GM12891 (cell line): ENCODE measurements around the gene NPTX2.

Experiments
- DNase-seq: peaks from one replicate; pipeline ENCODE4 v3.0.0; 2011; ENCODE audit warnings: low spot score; ENCODE audit not compliant: insufficient read length
- FAIRE-seq: peaks from 2 replicates; lab custom pipeline; 2011; peaks lifted over from hg19 to GRCh38; lab: Jason Lieb, UNC
- PAX5 ChIP-seq: IDR thresholded peaks from 2 replicates; pipeline ENCODE4 v1.6.1; 2011; ENCODE audit warnings: low read length, moderate library complexity, mild to moderate bottlenecking; ENCODE audit not compliant: insufficient read depth, severe bottlenecking
- POLR2A ChIP-seq: IDR thresholded peaks from 2 replicates; pipeline ENCODE4 v1.6.1; 2011; ENCODE audit warnings: low read depth, low read length, control low read depth
- POLR2AphosphoS5 ChIP-seq: IDR thresholded peaks from 2 replicates; pipeline ENCODE4 v1.6.1; 2011; ENCODE audit warnings: low read depth, low read length, control low read depth
- POU2F2 ChIP-seq: IDR thresholded peaks from 2 replicates; pipeline ENCODE4 v1.6.1; 2011; ENCODE audit warnings: low read depth, mild to moderate bottlenecking, control low read depth, low read length, moderate library complexity
- SPI1 ChIP-seq: IDR thresholded peaks from 2 replicates; pipeline ENCODE4 v1.6.1; 2011; ENCODE audit warnings: low read depth, low read length, control low read depth
- TAF1 ChIP-seq: IDR thresholded peaks from 2 replicates; pipeline ENCODE4 v1.6.1; 2011; ENCODE audit warnings: low read depth, low read length, control low read depth

Gene NPTX2

DNA sequence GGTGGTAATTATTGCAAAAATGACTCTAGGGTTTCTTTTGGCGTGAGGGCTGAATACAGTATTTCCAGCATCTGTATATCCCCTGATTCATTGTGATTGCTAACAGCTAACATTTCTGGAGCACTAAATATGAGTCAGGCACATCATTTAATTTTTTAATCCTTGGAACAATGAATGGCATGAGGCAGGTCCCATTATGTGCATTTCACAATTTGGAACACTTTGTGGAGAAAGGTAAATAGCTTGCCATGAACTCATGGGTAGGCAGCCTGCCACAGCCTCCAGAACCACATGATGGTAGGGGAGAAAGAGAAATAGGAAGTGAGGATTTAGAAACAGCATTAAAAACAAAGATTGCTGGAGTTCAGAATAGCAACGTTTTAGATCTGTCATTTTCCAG is 1.7 kb downstream of the NPTX2 start:
- FAIRE-seq = no peak

DNA sequence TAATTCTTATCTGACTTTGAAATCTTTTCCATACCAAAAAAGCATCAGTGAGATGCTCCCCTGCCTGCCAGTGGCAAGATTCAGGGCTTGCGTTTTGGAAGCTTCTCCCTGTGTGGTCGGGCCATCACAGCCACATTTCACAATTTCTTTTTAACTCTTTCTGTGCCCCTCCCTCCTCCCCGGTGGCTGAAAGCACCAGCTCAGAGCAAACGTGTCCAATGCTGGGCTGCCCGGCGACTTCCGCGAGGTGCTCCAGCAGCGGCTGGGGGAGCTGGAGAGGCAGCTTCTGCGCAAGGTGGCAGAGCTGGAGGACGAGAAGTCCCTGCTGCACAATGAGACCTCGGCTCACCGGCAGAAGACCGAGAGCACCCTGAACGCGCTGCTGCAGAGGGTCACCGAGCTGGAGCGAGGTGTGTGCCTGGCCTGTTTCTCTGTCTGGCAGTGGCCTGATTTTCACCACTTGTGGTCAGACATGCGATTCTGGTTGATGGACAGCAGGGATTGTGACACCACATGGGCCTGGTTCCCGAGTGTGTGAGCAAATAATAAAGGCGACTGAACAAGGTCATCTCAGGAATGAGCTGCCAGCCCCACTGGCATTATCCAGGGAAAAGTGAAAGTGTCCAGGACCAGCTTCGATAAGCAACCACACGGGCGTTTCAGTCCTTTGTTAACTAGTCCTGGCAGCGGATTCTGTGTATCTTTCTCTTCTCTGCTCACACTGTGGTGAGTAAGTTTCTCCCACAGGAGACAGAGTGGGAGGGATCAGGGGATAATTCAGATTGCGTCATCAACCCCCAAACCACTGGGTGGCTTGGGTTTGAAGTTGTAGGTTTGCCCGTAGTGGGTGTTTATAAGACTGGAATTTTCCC is 2.6 kb downstream of the NPTX2 start:
- TF ChIP-seq POU2F2 (no peak), SPI1 (no peak), POLR2AphosphoS5 (no peak), POLR2A (no peak), TAF1 (no peak), PAX5 (no peak)
- DNase-seq = no peak
- no peak for FAIRE-seq

More for the DNA sequence above, 1.7 kb downstream of the NPTX2 start:
- no peak for TF ChIP-seq SPI1
- no peak for TF ChIP-seq PAX5
- TF ChIP-seq POU2F2 = no peak
- TF ChIP-seq TAF1 = no peak
- TF ChIP-seq POLR2AphosphoS5 = no peak
- TF ChIP-seq POLR2A = no peak
- DNase-seq = no peak

DNA sequence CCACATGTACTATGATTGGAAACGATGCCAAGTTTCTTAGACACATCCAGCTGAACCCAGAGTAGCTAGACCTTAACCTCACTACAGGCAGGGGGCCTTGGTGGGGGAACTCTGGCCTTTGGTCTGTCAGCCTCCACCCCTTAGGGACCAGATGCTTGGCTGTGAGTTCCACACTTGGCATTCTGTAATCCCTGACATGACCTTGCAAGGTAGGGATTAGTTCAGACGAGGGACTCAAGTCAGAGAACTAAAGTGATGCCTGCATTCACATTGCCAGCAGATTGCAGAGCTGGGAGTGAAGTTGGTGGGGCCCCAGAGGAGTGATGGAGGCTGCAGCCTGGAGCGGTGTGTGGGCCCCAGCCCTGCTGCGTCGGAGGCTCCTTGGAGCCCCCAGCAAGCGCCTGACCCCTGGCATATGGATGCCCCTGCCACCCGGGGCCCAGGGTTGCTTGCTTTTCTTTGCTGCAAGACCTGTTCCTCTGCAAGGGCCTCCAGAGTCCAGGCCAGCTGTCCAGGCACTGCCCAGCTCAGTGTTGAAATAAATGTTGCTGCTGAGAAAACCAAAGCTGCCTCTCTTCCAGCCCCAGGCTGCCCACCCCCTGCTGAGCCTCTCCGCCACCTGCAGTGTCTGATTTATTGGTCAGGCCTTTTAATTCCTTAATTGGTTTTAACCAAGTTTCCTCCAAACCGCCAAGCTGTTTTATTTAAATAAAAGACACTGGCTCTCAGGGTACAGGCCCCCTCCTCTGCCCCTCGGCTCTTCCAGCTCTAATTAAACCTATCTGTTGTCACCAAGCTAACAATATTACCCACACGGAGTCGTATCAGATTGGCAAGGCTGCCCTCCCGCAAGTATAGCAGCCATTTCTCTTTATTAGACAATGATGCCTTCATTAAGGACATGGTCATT is 4.7 kb downstream of the NPTX2 start:
- DNase-seq (no peak), FAIRE-seq (no peak)
- TF ChIP-seq POU2F2 (no peak), PAX5 (no peak), POLR2AphosphoS5 (no peak), SPI1 (no peak), TAF1 (no peak), POLR2A (no peak)

DNA sequence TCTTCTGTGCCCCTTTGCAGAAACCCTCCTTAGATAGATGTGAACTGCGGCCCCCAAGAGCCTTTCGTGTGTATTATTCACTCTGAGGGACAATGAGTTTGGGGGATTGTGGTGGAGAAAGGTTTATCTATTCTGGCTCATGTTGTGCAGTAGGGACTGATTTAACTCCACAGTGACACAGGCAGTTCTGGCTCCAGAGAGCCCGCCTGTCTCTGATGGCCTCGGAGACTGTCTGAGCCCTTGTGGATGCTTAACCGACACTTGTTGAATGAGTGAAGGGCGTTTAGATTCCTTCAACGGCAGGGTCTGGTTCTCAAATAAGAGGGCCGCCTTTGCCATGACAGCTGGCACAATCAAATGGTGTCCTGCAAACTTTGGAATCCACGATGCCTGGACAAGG is 5.8 kb downstream of the NPTX2 start:
- DNase-seq (no peak), FAIRE-seq (no peak)
- no peak for TF ChIP-seq POLR2A
- no peak for TF ChIP-seq SPI1
- TF ChIP-seq POU2F2 = no peak
- TF ChIP-seq POLR2AphosphoS5 = no peak
- no peak for TF ChIP-seq PAX5
- no peak for TF ChIP-seq TAF1

DNA sequence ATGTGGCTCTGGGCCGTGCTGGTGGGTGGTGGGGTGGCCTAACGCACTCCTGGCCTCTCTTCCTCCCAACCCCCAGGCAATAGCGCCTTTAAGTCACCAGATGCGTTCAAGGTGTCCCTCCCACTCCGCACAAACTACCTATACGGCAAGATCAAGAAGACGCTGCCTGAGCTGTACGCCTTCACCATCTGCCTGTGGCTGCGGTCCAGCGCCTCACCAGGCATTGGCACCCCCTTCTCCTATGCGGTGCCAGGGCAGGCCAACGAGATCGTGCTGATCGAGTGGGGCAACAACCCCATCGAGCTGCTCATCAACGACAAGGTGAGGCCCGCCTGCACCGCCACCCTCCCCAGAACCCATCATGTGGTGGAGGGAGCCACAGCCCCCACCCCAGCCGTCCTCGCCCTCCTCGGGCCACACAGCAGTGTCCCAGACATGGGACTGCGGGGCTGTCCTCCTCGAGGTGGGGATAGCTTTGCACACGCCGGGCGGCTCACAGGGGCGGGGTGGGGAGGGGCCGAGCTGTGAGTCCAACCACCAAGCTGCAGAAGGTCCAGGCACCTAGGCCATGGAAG is 7.8 kb downstream of the NPTX2 start:
- TF ChIP-seq TAF1 (no peak), POLR2A (no peak), SPI1 (no peak), POU2F2 (no peak), POLR2AphosphoS5 (no peak), PAX5 (no peak)
- DNase-seq (no peak), FAIRE-seq (no peak)

DNA sequence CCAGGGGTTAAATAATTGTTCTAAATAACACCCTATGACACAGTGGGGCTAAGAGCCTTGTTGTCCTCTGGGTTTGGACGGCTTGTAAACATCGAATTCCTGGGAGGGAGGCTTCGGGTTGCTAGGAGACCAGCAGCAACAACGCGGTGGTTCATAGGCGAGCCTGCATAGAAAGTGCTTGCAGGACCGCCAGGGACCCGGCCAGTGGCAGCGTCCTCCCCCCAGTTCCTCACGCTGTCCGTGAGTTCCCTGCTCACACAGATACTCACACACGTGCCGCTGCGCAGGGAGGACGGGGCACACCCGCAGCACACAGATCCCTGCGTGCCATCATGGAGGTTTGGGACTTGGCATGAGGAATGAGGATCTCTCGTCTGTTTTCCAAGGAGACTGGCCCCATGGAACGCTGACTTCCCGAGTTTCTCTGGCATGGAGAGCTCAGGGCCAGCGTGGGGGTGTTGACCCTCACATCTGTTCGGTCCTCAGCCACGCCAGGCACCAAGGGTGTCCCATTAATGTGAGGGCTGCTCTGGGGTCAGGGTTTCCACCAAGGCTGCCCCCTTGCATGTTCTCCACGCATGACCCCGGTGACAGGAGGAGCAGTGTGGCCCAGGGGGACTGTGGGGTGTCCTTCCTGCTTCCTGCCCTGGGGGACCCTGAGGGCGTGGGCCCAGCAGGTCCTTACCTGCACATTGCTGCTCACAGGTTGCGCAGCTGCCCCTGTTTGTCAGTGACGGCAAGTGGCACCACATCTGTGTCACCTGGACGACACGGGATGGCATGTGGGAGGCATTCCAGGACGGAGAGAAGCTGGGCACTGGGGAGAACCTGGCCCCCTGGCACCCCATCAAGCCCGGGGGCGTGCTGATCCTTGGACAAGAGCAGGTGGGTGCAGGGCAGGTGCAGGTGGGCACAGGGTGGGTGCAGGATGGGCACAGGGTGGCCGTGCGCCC is 9.7 kb downstream of the NPTX2 start:
- no peak for TF ChIP-seq SPI1
- TF ChIP-seq TAF1 = no peak
- FAIRE-seq = no peak
- no peak for DNase-seq

DNA sequence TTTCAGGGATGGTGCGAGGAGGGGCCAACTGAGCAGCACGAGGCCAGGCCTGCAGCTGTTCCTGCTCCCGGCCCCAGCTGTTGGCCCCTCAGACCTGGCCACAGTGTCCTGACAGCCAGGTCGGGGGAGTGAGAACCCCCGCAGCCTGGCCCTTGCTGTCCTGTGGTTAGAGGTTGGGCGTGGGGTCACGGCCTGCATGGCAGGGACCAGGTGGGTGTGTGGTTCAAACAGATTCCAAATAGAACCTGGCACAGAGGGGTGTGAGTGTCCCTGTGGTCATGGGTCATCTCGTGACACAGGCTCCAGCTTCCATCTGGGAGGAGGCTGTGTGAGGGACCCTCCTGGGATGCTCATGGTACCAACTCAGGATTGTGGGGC is 10.3 kb downstream of the NPTX2 start:
- no peak for FAIRE-seq

DNA sequence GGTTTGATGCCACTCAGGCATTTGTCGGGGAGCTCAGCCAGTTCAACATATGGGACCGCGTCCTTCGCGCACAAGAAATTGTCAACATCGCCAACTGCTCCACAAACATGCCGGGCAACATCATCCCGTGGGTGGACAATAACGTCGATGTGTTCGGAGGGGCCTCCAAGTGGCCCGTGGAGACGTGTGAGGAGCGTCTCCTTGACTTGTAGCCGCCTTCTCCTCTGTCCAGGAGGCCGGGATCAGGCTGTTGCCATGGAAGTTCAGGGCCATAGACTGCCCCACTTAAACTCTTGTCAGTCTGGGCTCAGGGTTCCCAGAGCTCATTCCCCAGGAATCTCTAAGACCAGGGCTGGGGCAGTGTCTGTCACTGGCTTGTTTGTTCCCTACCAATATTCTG is 11.3 kb downstream of the NPTX2 start:
- TF ChIP-seq POU2F2 (no peak), POLR2A (no peak), TAF1 (no peak), POLR2AphosphoS5 (no peak), SPI1 (no peak), PAX5 (no peak)
- DNase-seq (no peak), FAIRE-seq (no peak)

More for the DNA sequence above, 10.3 kb downstream of the NPTX2 start:
- no peak for DNase-seq
- TF ChIP-seq POLR2AphosphoS5 (no peak), POLR2A (no peak), SPI1 (no peak), TAF1 (no peak)

DNA sequence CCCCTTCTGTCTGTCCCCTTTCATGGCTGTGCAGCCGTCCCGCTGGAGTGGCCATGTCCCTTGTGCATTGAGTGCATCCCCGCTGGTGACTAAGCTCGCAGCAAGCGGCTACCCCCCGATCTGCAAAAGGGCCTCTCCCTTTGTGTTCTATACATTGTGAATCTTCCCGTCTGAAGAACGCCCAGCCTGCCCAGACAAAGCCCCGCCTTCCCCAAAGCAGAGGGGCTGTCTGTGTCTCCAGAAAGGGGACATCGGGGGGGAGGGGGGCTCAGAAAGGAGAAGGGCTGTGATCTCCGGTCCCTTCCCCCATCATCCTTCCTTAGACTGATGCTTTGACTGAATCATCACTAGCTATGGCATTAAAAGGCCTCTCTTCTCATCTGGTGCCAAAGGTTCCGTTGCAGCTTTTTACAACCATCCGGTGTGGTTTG is 11.9 kb downstream of the NPTX2 start:
- FAIRE-seq (no peak), DNase-seq (no peak)
- no peak for TF ChIP-seq POLR2AphosphoS5
- no peak for TF ChIP-seq PAX5
- no peak for TF ChIP-seq SPI1
- no peak for TF ChIP-seq POU2F2
- no peak for TF ChIP-seq TAF1
- no peak for TF ChIP-seq POLR2A
